Peyer's patch (tissue), 4 donors: ENCODE measurements around the gene RUFY4. TPM values are rescaled to one million over a fixed set of nuclear protein-coding genes. Genes with fewer than 3 reads are reported as not detected.
A peak's percentile ranks its signal among the peaks of the same experiment; 100 is the strongest.

ENCODE experiments used
- DNase-seq, 3 donors: peaks; one replicate each; pipeline ENCODE4 v3.0.0-alpha.2; 2017 to 2019
- H3K27ac ChIP-seq, 4 donors: fragments of 200-600 bp; sonication (generic); one replicate each; pipeline ENCODE4 v1.5.1; 2016 to 2019
- H3K27me3 ChIP-seq, 2 donors: fragments of 200-600 bp; sonication (generic); one replicate each; pipeline ENCODE4 v1.5.1; 2019
- H3K36me3 ChIP-seq, 3 donors: fragments of 200-600 bp; sonication (generic); one replicate each; pipeline ENCODE4 v1.5.1; 2016 to 2019
- H3K4me1 ChIP-seq, 4 donors: fragments of 200-600 bp; sonication (generic); one replicate each; pipeline ENCODE4 v1.5.1; 2016 to 2019
- H3K4me3 ChIP-seq, 4 donors: fragments of 200-600 bp; sonication (generic); 1 replicate in 3 of 4; 2 replicates in 1 of 4; pipeline ENCODE4 v1.5.1; 2016 to 2019; ENCODE audit warnings: mild to moderate bottlenecking in 1 of 4
- H3K9me3 ChIP-seq, 4 donors: fragments of 200-600 bp; sonication (generic); one replicate each; pipeline ENCODE4 v1.5.1; 2016 to 2019; ENCODE audit warnings: mild to moderate bottlenecking in 1 of 4
- POLR2A ChIP-seq, 2 donors: fragments of 450-650 bp; IDR thresholded peaks; one replicate each; pipeline ENCODE4 v1.5.1; 2017; ENCODE audit warnings: antibody characterized with exemption in 2 of 2, mild to moderate bottlenecking in 2 of 2, moderate library complexity in 2 of 2
- total RNA-seq, 4 donors: library from RNA; depleted of rRNA; stranded (reverse); fragments of >200 nt; gene quantifications; one replicate each; pipeline ENCODE4 v1.1.0, GENCODE V29; 2016
- TF ChIP-seq, protein P1 (sequence below), 6 experiments: fragments of 450-650 bp in 4 of 6; fragments of 200-600 bp in 2 of 6; sonication (generic) in 1 of 6; IDR thresholded peaks; one replicate each; pipeline ENCODE4 v1.5.1; 2017 to 2019; ENCODE audit warnings: antibody characterized with exemption in 6 of 6, mild to moderate bottlenecking in 3 of 6, moderate library complexity in 1 of 6

The RUFY4 gene
- total RNA-seq, 4 donors from 2014 or later, result 0.27 to 5.0 TPM; not detected in 2

GRCh38 chr2:218029366-218030360 lies 39.4 kb upstream of the RUFY4 start:
- peaks cover 0 to 4% (median 0%) of the 10 kb centered on the region in 4 donors for H3K4me1 ChIP-seq
- no peaks in the 10 kb centered on the region for H3K36me3 ChIP-seq
- peak in 2 of 3 donors; percentile 18 to 40 for DNase-seq
- H3K27ac ChIP-seq, result no peak overlapping the region
- TF ChIP-seq, protein P1, sequence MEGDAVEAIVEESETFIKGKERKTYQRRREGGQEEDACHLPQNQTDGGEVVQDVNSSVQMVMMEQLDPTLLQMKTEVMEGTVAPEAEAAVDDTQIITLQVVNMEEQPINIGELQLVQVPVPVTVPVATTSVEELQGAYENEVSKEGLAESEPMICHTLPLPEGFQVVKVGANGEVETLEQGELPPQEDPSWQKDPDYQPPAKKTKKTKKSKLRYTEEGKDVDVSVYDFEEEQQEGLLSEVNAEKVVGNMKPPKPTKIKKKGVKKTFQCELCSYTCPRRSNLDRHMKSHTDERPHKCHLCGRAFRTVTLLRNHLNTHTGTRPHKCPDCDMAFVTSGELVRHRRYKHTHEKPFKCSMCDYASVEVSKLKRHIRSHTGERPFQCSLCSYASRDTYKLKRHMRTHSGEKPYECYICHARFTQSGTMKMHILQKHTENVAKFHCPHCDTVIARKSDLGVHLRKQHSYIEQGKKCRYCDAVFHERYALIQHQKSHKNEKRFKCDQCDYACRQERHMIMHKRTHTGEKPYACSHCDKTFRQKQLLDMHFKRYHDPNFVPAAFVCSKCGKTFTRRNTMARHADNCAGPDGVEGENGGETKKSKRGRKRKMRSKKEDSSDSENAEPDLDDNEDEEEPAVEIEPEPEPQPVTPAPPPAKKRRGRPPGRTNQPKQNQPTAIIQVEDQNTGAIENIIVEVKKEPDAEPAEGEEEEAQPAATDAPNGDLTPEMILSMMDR (IDR thresholded peaks at IDR 0.05), result no peak
- no peak for TF ChIP-seq POLR2A (IDR thresholded peaks at IDR 0.05)
- no peak overlapping the region for H3K4me3 ChIP-seq
- H3K9me3 ChIP-seq, result no peaks in the 10 kb centered on the region
- H3K27me3 ChIP-seq, result no peaks in the 10 kb centered on the region

- H3K27ac ChIP-seq, result no peak overlapping the region
- TF ChIP-seq, protein P1 (IDR thresholded peaks at IDR 0.05), result no peak
- TF ChIP-seq POLR2A (IDR thresholded peaks at IDR 0.05), result no peak
- no peak overlapping the region for H3K4me3 ChIP-seq
- H3K36me3 ChIP-seq, result no peaks in the 10 kb centered on the region
- peaks cover 0 to 4% (median 0%) of the 10 kb centered on the region in 4 donors for H3K4me1 ChIP-seq
- no peak for DNase-seq
- no peaks in the 10 kb centered on the region for H3K9me3 ChIP-seq
- H3K27me3 ChIP-seq, result no peaks in the 10 kb centered on the region
Measured at GRCh38 chr2:218030409-218031195, 38.5 kb upstream of the RUFY4 start.

- Histone ChIP-seq H3K27ac (no peak overlapping the region), H3K27me3 (no peaks in the 10 kb centered on the region), H3K4me3 (no peak overlapping the region), H3K9me3 (no peaks in the 10 kb centered on the region), H3K36me3 (no peaks in the 10 kb centered on the region), H3K4me1 (peaks cover 0 to 4% (median 0%) of the 10 kb centered on the region in 4 donors)
- DNase-seq, result no peak
- no peak for TF ChIP-seq POLR2A (IDR thresholded peaks at IDR 0.05)
- TF ChIP-seq, protein P1 (IDR thresholded peaks at IDR 0.05), result no peak
Measured at GRCh38 chr2:218031261-218031660, 37.8 kb upstream of the RUFY4 start.

- TF ChIP-seq, protein P1 (IDR thresholded peaks at IDR 0.05), result no peak
- no peak for TF ChIP-seq POLR2A (IDR thresholded peaks at IDR 0.05)
- H3K27ac ChIP-seq, result no peak overlapping the region
- no peak overlapping the region for H3K4me3 ChIP-seq
Measured at GRCh38 chr2:218031771-218032257, 37.2 kb upstream of the RUFY4 start.

GRCh38 chr2:218032336-218033171 lies 36.5 kb upstream of the RUFY4 start:
- H3K4me3 ChIP-seq, result no peak overlapping the region
- no peak overlapping the region for H3K27ac ChIP-seq
- no peak for TF ChIP-seq POLR2A (IDR thresholded peaks at IDR 0.05)
- TF ChIP-seq, protein P1 (IDR thresholded peaks at IDR 0.05), result no peak
- no peaks in the 10 kb centered on the region for H3K27me3 ChIP-seq
- DNase-seq, result peak in 1 of 3 donors; percentile 38
- H3K36me3 ChIP-seq, result no peaks in the 10 kb centered on the region
- no peaks in the 10 kb centered on the region for H3K9me3 ChIP-seq
- H3K4me1 ChIP-seq, result peaks cover 0 to 4% (median 0%) of the 10 kb centered on the region in 4 donors

More at GRCh38 chr2:218031771-218032257, 37.2 kb upstream of the RUFY4 start:
- Histone ChIP-seq H3K9me3 (no peaks in the 10 kb centered on the region), H3K4me1 (peaks cover 0 to 4% (median 0%) of the 10 kb centered on the region in 4 donors), H3K36me3 (no peaks in the 10 kb centered on the region), H3K27me3 (no peaks in the 10 kb centered on the region)
- peak in 1 of 3 donors; percentile 28 for DNase-seq
